IMR-90 (cell line): ENCODE data around the gene ATP6V1F. TPM values are rescaled to one million over a fixed set of nuclear protein-coding genes. Genes with fewer than 3 reads are reported as not detected.

Source experiments
- ATAC-seq: fragments of 200-7000 bp; cut with Tn5 transposase; 2 replicates; pipeline ENCODE4 v1.9.1; 2020; ENCODE audit warnings: low read depth, mild to moderate bottlenecking, moderate library complexity
- BruUV-seq: library from RNA; stranded (reverse); fragments of 400-500 nt; replicated peaks from 2 replicates; lab custom pipeline; 2021; lab: Mats Ljungman, UMichigan
- CTCF ChIA-PET: fragments of 300-600 bp; formaldehyde crosslinking; extraction: SDS; loops from one replicate; lab custom pipeline; 2021; ENCODE audit warnings: antibody characterized with exemption; lab: Yijun Ruan, JAX
- POLR2A ChIA-PET: fragments of 300-600 bp; sonication (Branson Sonifier 250); formaldehyde crosslinking; loops from one replicate; lab custom pipeline; 2022; ENCODE audit warnings: antibody characterized with exemption; ENCODE audit not compliant: unreplicated experiment; lab: Charles Lee
- DNase-seq: peaks from one replicate; pipeline ENCODE4 v3.0.0; 2013
- H2AFZ ChIP-seq: replicated peaks from 2 replicates; pipeline ENCODE3; 2013; ENCODE audit warnings: low read length, mild to moderate bottlenecking; ENCODE audit not compliant: poor library complexity
- H2AK5ac ChIP-seq: 2 replicates; pipeline ENCODE4 v1.6.1; 2013; ENCODE audit warnings: low read depth, low read length, inconsistent platforms
- H2AK9ac ChIP-seq: replicated peaks from 2 replicates; pipeline ENCODE3; 2013; ENCODE audit warnings: mild to moderate bottlenecking, low read depth, low read length, moderate library complexity; ENCODE audit not compliant: poor library complexity
- H2BK120ac ChIP-seq: 2 replicates; pipeline ENCODE4 v1.6.1; 2013; ENCODE audit warnings: low read depth, low read length, inconsistent platforms
- H2BK15ac ChIP-seq: 3 replicates; pipeline ENCODE4 v1.6.1; 2013; ENCODE audit warnings: low read depth, low read length, inconsistent platforms
- H2BK20ac ChIP-seq: 2 replicates; pipeline ENCODE4 v1.6.1; 2013; ENCODE audit warnings: low read depth, mild to moderate bottlenecking, inconsistent platforms, low read length, moderate library complexity
- H2BK5ac ChIP-seq: 2 replicates; pipeline ENCODE4 v1.6.1; 2013; ENCODE audit warnings: mild to moderate bottlenecking, low read depth, low read length, inconsistent platforms; ENCODE audit not compliant: poor library complexity, severe bottlenecking
- H3K14ac ChIP-seq: replicated peaks from 2 replicates; pipeline ENCODE4 v1.6.1; 2013; ENCODE audit warnings: low read depth, low read length, inconsistent platforms
- H3K18ac ChIP-seq: 2 replicates; pipeline ENCODE4 v1.6.1; 2013; ENCODE audit warnings: low read depth, low read length, control low read depth
- H3K23ac ChIP-seq: 2 replicates; pipeline ENCODE4 v1.6.1; 2013; ENCODE audit warnings: low read depth, low read length, inconsistent platforms
- H3K27ac ChIP-seq: 2 replicates; pipeline ENCODE4 v1.5.1; 2013; ENCODE audit warnings: mild to moderate bottlenecking, control low read depth, low read length; ENCODE audit not compliant: insufficient read depth
- H3K27me3 ChIP-seq: 2 replicates; pipeline ENCODE4 v1.6.1; 2013; ENCODE audit warnings: low read length; ENCODE audit not compliant: control insufficient read depth, insufficient read depth
- H3K36me3 ChIP-seq: 2 replicates; pipeline ENCODE4 v1.6.1; 2013; ENCODE audit warnings: low read length, mixed read lengths; ENCODE audit not compliant: control insufficient read depth, insufficient read depth
- H3K4ac ChIP-seq: 2 replicates; pipeline ENCODE4 v1.6.1; 2013; ENCODE audit warnings: low read depth, low read length, inconsistent platforms
- H3K4me1 ChIP-seq: 2 replicates; pipeline ENCODE4 v1.6.1; 2013; ENCODE audit warnings: low read length, mixed read lengths; ENCODE audit not compliant: control insufficient read depth, insufficient read depth
- H3K4me2 ChIP-seq: 2 replicates; pipeline ENCODE4 v1.6.1; 2013; ENCODE audit warnings: low read depth, mild to moderate bottlenecking, control low read depth, low read length, moderate library complexity
- H3K4me3 ChIP-seq: 2 replicates; pipeline ENCODE4 v1.5.1; 2013; ENCODE audit warnings: low read depth, mild to moderate bottlenecking, control low read depth, low read length, moderate library complexity; ENCODE audit not compliant: insufficient read depth
- H3K56ac ChIP-seq: 2 replicates; pipeline ENCODE4 v1.6.1; 2013; ENCODE audit warnings: low read length, inconsistent platforms; ENCODE audit not compliant: insufficient read depth; ENCODE audit errors: extremely low read depth
- H3K79me1 ChIP-seq, 2 experiments: 2 replicates each; pipeline ENCODE4 v1.6.1; 2013; ENCODE audit warnings: low read length in 2 of 2, inconsistent platforms in 1 of 2, low read depth in 1 of 2
- H3K9ac ChIP-seq: 2 replicates; pipeline ENCODE4 v1.6.1; 2013; ENCODE audit warnings: low read depth, low read length, control low read depth
- H3K9me1 ChIP-seq: 2 replicates; pipeline ENCODE4 v1.6.1; 2013; ENCODE audit warnings: low read length, inconsistent platforms; ENCODE audit not compliant: insufficient read depth
- H3K9me3 ChIP-seq: 2 replicates; pipeline ENCODE4 v1.6.1; 2013; ENCODE audit warnings: low read length; ENCODE audit not compliant: control insufficient read depth, insufficient read depth
- H4K20me1 ChIP-seq: 2 replicates; pipeline ENCODE4 v1.6.1; 2013; ENCODE audit warnings: low read length, inconsistent platforms; ENCODE audit not compliant: insufficient read depth
- H4K5ac ChIP-seq: 2 replicates; pipeline ENCODE4 v1.6.1; 2013; ENCODE audit warnings: mild to moderate bottlenecking, low read depth, low read length, control low read depth
- H4K8ac ChIP-seq, 2 experiments: 2 replicates each; pipeline ENCODE4 v1.6.1; 2013; ENCODE audit warnings: low read depth in 2 of 2, low read length in 2 of 2, control low read depth in 1 of 2, inconsistent platforms in 1 of 2
- H4K91ac ChIP-seq: 2 replicates; pipeline ENCODE4 v1.6.1; 2013; ENCODE audit warnings: low read depth, low read length, inconsistent platforms; ENCODE audit not compliant: insufficient read depth
- MAZ ChIP-seq: IDR thresholded peaks from 2 replicates; pipeline ENCODE4 v1.6.1; 2012; ENCODE audit warnings: low read depth, mild to moderate bottlenecking, low read length, improper control_type of control experiment, moderate library complexity, borderline replicate concordance
- NFE2L2 ChIP-seq: fragments of 150-350 bp; IDR thresholded peaks from 2 replicates; pipeline ENCODE4 v1.6.1; 2016; ENCODE audit warnings: low read depth, mild to moderate bottlenecking, low read length
- RCOR1 ChIP-seq: IDR thresholded peaks from 2 replicates; pipeline ENCODE4 v1.6.1; 2012; ENCODE audit warnings: mild to moderate bottlenecking, low read length, improper control_type of control experiment; ENCODE audit not compliant: insufficient replicate concordance
- WGBS, 2 experiments: methylation state at CpG; one replicate each; pipeline versions ENCODE4 v1.1.5 to v1.1.7; 2013; ENCODE audit warnings: missing lambda C conversion rate in 2 of 2; ENCODE audit not compliant: insufficient read length in 1 of 2; ENCODE audit errors: extremely low coverage in 2 of 2; 5-methylcytosine and 5-hydroxymethylcytosine counted together
- dilution Hi-C: fragments of 300-500 bp; cut with HindIII; formaldehyde crosslinking; loops from one replicate; pipeline ENCODE4 v1.14.3; 2018; ENCODE audit warnings: low sequenced_read_pairs; ENCODE audit not compliant: unreplicated experiment
- in situ Hi-C: fragments of 300-500 bp; cut with MboI; formaldehyde crosslinking; loops from 3 replicates; pipeline ENCODE4 v1.14.3; 2019; ENCODE audit warnings: low sequenced_read_pairs, inconsistent platforms, mixed read lengths
- intact Hi-C: fragments of 100-400 bp; cut with micrococcal nuclease; formaldehyde crosslinking; loops from 2 replicates; pipeline ENCODE4 v1.10.0; 2022
- polyA plus RNA-seq, 3 experiments: library from polyadenylated mRNA; depleted of rRNA; stranded (reverse); fragments of >200 nt; gene quantifications; 2 replicates each; pipeline ENCODE4 v1.2.3, GENCODE V29; 2012; ENCODE audit warnings: low replicate concordance in 1 of 3
- total RNA-seq: library from RNA; depleted of rRNA; stranded (reverse); fragments of >200 nt; gene quantifications from 2 replicates; pipeline ENCODE4 v1.2.3, GENCODE V29; 2012

Gene ATP6V1F
- total and polyA plus RNA-seq, 2 of the 4 experiments (the other 2 are of a cell fraction), result 104 to 321 TPM

- Histone ChIP-seq H2BK20ac (no peak overlapping the region), H3K36me3 (peaks cover 16% of the 10 kb centered on the region), H3K27ac (no peak overlapping the region), H3K9me1 (peaks cover 5% of the 10 kb centered on the region; the same call in 1 of the 2 replicates), H2BK5ac (no peak overlapping the region), H4K5ac (no peak overlapping the region), H4K8ac (no peak overlapping the region), H2BK120ac (no peak overlapping the region), H3K9me3 (no peaks in the 10 kb centered on the region), H3K56ac (no peak overlapping the region), H4K20me1 (peaks cover 35% of the 10 kb centered on the region), H4K91ac (no peak overlapping the region), H3K23ac (no peak overlapping the region), H3K14ac (no peak overlapping the region), H2BK15ac (no peak overlapping the region), H3K4ac (no peak overlapping the region), H3K18ac (no peak overlapping the region), H3K27me3 (peaks cover 10% of the 10 kb centered on the region; the same call in 1 of the 2 replicates), H3K4me2 (no peak overlapping the region), H3K4me3 (no peak overlapping the region), H3K79me1 (peaks cover 11 to 16% of the 10 kb centered on the region in 2 experiments), H3K9ac (no peak overlapping the region), H2AK9ac (no peak overlapping the region), H2AFZ (no peak overlapping the region), H3K4me1 (peaks cover 2% of the 10 kb centered on the region), H2AK5ac (no peak overlapping the region)
- dilution Hi-C loops, result no loop called here
- 92% methylated on average over 7 of the region's 12 CpGs; no CpG with 5 or more reads in 1 of the 2 experiments for WGBS, 2 experiments
- DNase-seq (no peak), ATAC-seq (no peak)
- ChIA-PET CTCF (no interaction called here), POLR2A (no interaction called here)
- intact Hi-C loops, result no loop called here
- BruUV-seq, result no TSS peak
- TF ChIP-seq NFE2L2, result no peak
- no peak for TF ChIP-seq RCOR1
- TF ChIP-seq MAZ, result no peak
- in situ Hi-C loops, result no loop called here
Observed at GRCh38 chr7:128865303-128865702, 2.6 kb downstream of the ATP6V1F start.
